NOMO-1 (cell line): ENCODE results near the gene IFITM5.
A peak's percentile ranks its signal among the peaks of the same experiment; 100 is the strongest.

Experiments
- DNase-seq, 2 experiments: peaks; one replicate each; lab custom pipeline; 2025; ENCODE audit not compliant: unreplicated experiment in 2 of 2; lab: John Stamatoyannopoulos, UW

Gene IFITM5

DNA sequence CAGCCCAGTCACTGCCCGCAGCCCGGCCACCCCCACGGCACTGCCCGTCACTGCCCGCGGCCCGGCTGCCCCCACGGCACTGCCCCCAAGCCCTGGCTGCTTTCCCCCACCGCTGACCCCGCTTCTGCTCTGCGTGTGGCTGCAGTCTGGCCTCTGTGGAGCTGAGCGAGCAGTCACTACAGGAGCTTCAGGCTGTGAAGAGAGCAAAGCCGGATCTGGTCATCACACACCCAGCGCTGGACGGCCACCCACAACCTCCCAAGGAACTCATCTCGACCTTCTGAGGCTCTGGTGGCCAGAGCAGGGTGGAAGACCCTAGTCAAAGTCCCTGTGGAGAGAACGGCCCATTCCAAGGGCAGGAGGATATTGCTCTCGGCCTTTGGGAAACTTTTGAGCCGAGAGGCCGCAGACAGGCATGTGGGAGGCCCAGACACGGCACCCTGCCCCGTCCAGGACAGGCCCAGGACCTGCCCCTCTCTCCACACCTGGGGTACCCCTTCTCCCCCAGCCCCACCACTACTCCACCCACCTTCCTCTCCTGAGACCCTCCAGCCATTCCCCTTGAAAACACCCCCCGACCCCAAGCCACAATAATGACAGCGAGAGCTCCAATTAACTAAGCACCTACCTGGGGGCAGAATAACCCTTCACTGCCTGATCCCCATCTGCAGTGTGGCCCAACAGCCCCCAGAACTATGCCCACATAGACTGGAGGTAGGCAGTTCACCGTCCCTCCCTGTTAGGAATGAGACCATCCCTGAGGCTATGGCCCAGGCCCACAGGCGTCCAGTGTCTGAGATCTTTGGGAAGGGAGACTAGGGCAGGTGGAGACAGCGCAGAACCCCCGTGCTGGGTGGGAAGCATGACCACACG is 14.1 kb downstream of the IFITM5 start:
- DNase-seq, result no peak

DNA sequence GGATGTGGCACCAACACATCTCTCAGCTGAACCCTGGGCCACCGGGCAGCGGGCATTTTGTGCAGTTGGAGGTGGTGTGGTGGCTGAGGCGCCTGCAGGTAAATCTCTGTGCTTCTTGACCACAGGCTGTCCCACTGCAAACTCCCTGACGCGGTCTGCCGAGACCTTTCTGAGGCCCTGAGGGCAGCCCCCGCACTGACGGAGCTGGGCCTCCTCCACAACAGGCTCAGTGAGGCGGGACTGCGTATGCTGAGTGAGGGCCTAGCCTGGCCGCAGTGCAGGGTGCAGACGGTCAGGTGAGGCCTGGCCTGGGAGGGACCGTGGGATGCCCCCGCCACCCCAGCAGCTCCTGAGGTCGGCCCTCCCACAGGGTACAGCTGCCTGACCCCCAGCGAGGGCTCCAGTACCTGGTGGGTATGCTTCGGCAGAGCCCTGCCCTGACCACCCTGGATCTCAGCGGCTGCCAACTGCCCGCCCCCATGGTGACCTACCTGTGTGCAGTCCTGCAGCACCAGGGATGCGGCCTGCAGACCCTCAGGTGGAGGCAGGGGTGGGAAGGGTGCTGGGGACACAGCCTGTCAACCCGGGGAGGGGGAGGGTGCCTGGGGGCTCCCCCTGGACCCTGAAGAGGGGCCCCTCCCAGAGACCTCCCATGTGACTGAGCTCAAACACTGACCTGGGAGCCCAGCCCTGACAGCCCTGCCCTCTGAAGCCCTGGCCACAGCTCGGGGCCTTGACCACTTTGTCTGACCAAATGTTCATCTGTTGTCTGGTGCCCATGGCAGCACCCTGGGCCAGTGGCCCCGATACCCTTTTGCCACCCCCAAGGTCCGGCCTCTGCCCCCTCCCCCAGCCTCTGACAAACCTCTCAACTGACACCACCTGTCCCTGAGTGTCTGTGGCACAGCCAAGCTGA is 15.0 kb downstream of the IFITM5 start:
- DNase-seq, result no peak

DNA sequence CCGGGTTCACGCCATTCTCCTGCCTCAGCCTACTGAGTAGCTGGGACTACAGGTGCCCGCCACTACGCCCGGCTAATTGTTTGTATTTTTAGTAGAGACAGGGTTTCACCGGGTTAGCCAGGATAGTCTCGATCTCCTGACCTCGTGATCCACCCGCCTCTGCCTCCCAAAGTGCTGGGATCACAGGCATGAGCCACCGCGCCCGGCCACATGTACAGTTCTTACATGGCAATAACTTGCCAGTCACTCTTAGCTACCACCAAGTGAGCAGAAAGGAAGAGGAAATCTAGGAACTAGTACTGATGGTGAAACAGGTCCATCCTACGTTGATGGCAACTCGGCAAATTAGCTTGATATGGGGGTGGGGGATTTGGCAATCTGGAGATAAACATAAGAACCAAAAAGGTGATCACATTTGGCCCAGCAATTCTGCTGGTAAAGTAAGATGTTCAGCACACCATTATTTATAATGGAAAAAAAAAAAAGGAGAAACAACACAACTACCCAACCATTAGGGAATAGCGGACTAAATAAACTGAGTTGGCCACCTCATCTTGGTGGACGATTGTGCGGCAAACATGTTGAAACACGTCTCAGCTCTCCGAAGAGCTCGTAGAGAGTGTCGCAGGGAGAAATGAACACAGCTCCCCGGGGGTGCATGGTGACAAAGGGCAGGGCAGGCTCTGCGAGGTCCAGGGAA is 15.8 kb downstream of the IFITM5 start:
- peak; percentile 8 to 31 for DNase-seq

DNA sequence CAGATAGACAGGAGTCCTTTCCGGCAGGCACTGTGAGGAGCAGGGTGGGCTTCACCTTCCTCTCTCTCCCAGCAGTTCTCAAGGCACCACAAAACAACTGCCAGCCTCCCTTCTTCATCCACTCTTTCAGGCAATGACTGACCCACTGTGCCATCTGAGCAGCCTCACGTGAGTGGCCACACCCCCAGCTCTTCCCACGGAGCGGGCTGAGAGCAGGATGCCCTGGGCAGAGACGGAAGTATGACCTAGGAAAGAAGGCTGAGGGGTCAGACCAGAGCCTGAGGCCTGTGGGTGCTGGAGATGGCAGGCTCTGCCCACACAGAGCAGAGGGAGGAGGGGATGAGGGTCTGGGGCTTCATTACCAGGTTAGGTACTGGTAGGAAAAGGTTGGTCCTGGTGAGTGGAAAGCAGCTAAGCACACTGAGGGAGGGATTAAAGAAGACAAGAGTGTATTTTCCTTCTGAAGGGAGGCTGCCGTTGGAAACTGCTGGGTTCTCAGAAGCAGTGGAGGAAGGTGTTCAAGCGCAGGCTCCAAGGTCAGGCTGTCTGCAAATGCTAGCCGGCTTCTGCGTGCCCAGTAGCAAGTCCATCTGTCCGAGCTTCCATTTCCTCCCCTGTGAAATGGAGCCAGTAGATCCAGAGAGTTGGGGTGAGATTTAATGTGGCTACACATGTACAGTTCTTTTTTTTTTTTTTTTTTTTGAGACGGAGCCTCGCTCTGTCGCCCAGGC is 16.5 kb downstream of the IFITM5 start:
- no peak for DNase-seq

DNA sequence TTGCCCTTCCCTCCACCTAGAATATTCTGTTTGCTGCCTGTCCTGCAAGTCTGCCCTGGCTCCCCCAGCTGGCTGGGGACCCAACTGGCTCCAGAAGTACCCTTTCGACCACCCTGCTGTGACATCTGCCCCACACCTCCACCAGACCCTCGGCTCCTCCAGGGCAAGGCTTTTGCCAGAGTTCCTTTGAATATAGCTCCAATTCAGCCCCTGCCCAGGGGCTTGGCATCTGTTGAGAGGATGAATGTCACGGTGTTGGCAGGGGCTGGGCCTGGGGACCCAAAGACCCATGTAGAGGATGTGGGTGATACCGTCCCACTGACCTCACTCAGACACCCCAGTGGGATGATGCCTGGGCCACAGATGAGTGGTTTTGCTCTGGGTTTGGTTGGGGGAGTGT is 17.2 kb downstream of the IFITM5 start:
- DNase-seq, result no peak

DNA sequence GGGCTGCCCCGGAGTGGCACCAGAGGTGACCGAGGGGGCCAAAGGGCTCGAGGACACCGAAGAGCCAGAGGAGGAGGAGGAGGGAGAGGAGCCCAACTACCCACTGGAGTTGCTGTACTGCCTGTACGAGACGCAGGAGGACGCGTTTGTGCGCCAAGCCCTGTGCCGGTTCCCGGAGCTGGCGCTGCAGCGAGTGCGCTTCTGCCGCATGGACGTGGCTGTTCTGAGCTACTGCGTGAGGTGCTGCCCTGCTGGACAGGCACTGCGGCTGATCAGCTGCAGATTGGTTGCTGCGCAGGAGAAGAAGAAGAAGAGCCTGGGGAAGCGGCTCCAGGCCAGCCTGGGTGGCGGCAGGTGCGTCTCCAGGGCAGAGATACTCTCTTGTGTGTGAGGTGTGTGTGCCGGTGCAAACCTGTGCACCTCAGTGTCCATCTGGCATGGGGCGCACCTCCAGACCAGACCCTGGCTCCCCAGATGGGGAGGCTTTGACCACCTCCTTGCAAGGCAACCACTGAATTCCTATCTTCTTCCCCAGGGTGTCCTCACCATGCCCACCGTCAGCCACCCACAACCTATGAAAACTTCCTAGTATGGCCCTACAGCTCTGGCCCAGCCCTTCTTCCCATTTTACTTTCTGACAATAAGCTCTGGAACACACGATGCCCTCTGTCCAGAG is 17.7 kb downstream of the IFITM5 start:
- DNase-seq, result peak in 1 of 2 experiments; percentile 21

DNA sequence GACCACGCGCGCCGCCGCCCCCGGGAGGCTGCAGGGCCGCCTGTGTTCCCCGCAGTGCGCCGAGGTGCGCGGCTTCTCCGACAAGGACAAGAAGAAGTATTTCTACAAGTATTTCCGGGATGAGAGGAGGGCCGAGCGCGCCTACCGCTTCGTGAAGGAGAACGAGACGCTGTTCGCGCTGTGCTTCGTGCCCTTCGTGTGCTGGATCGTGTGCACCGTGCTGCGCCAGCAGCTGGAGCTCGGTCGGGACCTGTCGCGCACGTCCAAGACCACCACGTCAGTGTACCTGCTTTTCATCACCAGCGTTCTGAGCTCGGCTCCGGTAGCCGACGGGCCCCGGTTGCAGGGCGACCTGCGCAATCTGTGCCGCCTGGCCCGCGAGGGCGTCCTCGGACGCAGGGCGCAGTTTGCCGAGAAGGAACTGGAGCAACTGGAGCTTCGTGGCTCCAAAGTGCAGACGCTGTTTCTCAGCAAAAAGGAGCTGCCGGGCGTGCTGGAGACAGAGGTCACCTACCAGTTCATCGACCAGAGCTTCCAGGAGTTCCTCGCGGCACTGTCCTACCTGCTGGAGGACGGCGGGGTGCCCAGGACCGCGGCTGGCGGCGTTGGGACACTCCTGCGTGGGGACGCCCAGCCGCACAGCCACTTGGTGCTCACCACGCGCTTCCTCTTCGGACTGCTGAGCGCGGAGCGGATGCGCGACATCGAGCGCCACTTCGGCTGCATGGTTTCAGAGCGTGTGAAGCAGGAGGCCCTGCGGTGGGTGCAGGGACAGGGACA is 18.4 kb downstream of the IFITM5 start:
- no peak for DNase-seq

DNA sequence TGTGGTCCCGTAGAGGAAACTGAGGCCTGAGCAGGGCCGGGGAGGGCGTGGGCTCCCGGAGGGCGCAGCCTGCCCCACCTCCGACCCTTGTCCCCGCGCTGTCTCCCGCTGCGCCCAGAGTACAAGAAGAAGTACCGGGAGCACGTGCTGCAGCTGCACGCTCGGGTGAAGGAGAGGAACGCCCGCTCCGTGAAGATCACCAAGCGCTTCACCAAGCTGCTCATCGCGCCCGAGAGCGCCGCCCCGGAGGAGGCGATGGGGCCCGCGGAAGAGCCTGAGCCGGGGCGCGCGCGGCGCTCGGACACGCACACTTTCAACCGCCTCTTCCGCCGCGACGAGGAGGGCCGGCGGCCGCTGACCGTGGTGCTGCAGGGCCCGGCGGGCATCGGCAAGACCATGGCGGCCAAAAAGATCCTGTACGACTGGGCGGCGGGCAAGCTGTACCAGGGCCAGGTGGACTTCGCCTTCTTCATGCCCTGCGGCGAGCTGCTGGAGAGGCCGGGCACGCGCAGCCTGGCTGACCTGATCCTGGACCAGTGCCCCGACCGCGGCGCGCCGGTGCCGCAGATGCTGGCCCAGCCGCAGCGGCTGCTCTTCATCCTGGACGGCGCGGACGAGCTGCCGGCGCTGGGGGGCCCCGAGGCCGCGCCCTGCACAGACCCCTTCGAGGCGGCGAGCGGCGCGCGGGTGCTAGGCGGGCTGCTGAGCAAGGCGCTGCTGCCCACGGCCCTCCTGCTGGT is 19.2 kb downstream of the IFITM5 start:
- peak; percentile 40 to 48 for DNase-seq

DNA sequence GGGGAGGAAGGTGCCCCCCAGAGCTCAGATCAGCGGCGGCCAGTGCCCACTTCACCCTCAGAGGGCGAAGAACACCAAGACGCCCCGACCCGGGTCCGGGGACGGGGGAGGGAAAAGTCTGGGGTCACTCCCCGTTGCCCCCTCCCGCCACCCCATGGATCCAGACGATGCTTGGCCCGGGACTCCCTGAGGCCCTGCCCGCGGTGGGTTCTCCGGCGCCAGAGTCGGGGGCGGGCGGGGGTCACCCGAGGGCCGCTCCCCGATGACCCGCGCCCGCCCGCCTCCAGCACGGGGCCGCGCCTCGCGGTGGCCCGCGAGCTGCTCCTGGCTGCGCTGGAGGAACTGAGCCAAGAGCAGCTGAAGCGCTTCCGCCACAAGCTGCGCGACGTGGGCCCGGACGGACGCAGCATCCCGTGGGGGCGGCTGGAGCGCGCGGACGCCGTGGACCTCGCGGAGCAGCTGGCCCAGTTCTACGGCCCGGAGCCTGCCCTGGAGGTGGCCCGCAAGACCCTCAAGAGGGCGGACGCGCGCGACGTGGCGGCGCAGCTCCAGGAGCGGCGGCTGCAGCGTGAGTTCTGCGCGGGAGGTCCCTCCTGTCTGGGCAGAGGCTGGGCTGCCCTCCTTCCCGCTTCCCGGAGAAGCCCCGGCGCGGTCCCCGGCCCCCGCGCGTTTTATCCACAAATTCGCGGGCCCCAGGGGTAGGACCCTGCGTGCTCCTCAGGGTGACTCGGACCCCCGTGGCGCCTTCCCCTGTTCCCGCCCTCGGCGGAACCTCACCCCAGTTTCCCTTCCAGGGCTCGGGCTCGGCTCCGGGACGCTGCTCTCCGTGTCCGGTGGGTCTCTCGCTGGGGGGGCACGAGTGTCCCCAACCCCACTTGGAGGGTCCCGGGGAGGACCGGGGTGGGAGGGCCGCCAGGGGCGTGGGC is 20.0 kb downstream of the IFITM5 start:
- peak in 1 of 2 experiments; percentile 5 for DNase-seq

DNA sequence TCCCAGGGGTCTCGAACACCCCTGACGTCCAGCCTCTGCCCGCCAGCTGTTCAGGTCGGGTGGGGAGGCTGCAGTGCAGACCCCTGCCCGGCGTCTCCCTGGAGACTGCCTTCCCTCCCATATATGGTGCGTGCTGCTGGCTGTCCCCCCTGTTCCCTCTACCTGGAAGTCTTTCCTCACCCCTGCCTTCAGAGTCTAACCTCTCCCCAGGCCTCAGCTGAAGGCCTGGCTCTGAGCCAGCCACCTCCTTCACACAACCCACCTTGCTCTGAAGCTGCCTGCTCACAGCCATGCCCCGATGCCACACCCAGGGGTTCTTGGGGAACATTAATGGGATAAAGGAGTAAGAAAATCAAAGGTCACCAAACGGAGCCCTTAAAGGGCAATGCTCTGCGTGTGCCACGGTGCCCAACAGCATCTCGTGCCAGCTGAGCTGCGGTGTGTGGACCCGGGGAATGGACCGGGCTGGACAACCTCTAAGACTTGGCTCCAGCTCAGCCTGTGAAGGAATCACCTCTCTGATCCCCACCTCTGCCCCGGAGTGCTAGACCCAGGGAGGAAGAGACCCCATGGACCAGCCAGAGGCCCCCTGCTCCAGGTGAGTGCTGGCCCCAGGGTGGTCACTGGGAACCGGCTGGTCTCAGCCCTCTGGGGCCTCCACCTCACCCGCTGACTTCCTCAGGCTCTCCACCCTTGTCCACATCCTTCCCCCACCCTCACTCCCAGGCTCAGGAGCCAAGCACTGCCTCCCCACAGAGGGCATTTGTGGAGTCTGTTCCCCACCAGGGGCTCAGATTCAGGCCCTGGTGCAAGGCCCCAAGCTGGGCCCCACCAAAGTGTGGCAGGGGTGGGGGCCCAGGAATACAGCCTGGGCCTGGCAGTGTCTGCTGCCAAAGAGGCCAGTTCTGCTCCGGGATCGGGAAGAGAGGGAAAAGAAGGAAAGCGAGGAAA is 21.1 kb downstream of the IFITM5 start, which contains the start of gene NLRP6:
Gene NLRP6, plus strand, starts transcription at position 407 of the 951 bp plus-strand sequence. Its CDS starts 163 bp downstream, at position 570.
- no peak for DNase-seq

DNA sequence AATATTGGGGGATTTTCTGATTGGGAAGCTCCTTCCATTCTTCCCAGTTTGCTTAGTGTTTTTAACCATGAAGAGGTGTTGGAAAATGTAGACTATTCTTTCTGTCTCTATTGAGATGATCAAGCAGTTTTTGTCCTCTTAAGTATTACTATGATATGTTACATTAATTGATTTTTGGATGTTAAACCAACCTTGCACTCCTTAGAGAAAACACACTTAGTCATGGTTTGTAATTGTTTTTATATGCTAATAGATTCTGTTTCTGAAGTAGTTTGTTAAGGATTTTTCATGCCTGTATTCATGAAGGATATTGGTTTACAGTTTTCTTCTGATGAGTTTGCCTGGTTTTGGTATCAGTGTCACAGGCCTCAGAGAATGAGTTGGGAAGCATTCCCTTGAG is 23.1 kb downstream of the IFITM5 start:
- no peak for DNase-seq

DNA sequence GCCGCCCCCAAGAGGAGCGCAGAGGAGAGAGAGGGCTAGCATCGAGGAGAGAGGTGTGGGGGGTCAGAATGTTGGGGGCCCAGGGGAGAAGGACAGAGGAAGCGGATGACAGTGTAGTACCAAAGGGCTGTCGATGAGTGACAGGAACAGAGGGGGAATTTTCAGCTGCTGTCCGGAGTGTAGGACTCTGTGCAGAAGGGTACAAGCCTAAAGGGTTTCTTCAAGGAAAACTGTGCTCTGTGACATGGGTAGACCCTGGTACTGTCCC is 26.5 kb downstream of the IFITM5 start:
- no peak for DNase-seq

DNA sequence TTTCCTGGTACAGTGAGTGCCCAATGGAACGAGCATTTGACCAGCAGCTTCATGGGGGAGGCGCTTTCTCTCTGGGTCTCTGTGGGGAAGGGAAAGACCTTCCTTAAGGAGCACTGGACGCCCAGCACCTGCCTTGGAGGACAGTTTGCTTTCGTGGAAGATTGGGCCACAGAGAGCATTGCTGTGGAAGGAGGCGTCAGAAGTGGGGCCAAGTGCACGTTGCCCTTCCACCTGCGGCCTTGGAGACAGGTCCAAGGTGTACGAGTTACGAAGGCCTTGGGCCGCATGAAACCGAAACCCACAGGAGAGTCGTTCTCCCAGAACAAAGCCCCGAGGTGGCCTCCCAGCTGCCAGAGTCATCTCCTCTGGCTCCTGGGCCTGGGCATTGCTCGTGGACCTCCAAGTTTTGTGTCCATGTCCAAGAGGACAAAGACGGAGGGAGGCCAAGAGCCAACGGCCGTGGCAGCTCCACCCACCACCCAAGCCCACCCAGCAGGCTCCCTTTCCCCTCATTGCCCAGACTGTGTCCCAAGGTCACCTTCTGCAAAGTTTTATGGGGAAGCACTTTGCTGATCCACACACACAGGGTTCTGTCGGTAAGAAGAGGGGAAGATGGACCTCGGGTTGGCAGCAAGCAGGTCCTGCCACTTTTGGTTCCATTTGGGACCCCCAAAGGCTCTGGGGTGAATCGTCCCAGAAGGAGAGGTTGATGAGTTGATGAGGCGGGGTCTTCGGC is 27.0 kb downstream of the IFITM5 start:
- DNase-seq, result no peak

DNA sequence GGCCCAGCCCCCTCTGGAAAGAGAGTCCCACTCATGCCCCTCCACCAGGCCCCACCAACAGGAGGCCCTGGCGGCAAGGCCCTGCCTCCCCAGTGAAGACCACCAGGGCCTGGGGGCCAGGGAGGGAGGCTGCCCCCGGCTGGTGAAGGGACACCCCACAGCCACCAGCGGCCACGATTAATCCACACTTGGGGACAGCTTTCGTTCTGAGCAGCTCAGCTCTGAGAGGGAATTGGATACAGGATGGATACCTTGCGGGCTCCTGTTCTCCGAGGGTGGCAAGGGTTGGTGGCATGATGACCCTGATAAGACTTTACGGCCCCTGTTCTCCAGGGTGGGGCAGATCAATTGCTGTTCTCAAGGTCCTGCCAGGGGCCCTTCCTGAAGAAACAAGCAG is 28.0 kb downstream of the IFITM5 start:
- DNase-seq, result no peak

DNA sequence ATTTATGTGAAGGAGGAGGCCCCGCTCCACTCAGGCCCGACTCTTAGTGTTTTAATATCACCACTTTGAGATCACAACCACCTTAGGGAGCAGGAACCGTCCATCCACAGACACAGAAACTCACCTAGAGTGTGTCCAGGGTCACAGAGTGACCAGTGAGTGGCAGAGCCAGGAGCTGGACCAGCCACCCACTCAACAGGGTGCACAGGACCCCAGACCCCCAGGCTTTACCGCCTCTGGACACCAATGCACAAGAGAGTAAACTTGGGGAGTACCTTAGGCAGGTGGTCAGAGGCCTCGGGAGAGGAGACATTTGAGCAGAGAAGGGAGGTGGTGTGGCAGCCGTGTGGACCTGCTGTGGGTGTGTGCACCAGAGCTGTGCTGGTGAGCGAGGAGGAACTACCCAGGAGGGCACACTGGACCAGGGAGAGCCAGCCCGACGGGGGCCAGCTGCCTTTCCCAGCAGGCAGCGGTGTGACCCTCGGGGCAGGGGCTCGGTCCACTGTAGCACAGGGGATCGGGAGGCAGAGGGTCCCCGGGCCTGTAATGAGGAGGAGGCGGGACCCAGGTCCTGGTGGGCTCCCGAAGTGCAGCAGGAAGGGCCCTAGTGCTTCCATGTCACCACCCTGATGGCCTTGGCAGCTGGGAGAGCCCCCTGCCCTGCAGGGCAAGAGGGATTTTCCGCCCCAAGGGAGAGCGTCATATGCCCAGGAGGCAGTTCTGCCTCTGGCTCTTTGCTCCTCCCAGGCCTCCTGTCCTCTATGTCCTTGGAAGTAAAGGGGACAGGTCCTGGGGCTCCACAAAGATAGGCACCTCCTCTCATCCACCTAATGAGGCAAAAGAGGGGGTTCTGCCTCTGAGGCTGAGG is 28.6 kb downstream of the IFITM5 start:
- DNase-seq, result no peak
